ENCODE results near the gene OLR1.
"Not testable (repeated sequence)": the region's sequence is repeated elsewhere in the genome, so short reads cannot be mapped to it uniquely, and the experiment has no call there.

OLR1 gene

GRCh38 chr12:10171973-10172728 is at the start of gene OLR1:
OLR1 (minus strand) TSS chr12:10172132; CDS start chr12:10172077, 55 bp downstream.
- DNase-seq, result peak; percentile 48

GRCh38 chr12:10220398-10221077 is 48.6 kb upstream of the OLR1 start:
- DNase-seq, result peak; percentile 42

- DNase-seq, result no peak
Measured at GRCh38 chr12:10218021-10218420, 46.1 kb upstream of the OLR1 start.

GRCh38 chr12:10215946-10216345 is 44.0 kb upstream of the OLR1 start:
- DNase-seq, result not testable (repeated sequence)

- no peak for DNase-seq
Measured at GRCh38 chr12:10215436-10215835, 43.5 kb upstream of the OLR1 start.

GRCh38 chr12:10214895-10215267 is 42.9 kb upstream of the OLR1 start:
- no peak for DNase-seq

GRCh38 chr12:10214136-10214894 is 42.4 kb upstream of the OLR1 start:
- peak; percentile 65 for DNase-seq

GRCh38 chr12:10213168-10214135 is 41.5 kb upstream of the OLR1 start:
- DNase-seq, result peak; percentile 81

- peak; percentile 82 for DNase-seq
Measured at GRCh38 chr12:10212739-10213131, 40.8 kb upstream of the OLR1 start, which contains the start of gene GABARAPL1. GABARAPL1 (plus strand) TSS chr12:10212877; CDS start chr12:10213130, 253 bp downstream.

GRCh38 chr12:10211940-10212738 is 40.2 kb upstream of the OLR1 start:
- DNase-seq, result peak; percentile 98

GRCh38 chr12:10211101-10211939 is 39.4 kb upstream of the OLR1 start:
- peak; percentile 17 for DNase-seq

GRCh38 chr12:10210225-10210624 is 38.3 kb upstream of the OLR1 start:
- no peak for DNase-seq

- no peak for DNase-seq
Measured at GRCh38 chr12:10207136-10207535, 35.2 kb upstream of the OLR1 start.

- DNase-seq, result peak; percentile 79
Measured at GRCh38 chr12:10205220-10205807, 33.4 kb upstream of the OLR1 start.

GRCh38 chr12:10204495-10204894 is 32.6 kb upstream of the OLR1 start:
- DNase-seq, result not testable (repeated sequence)

- DNase-seq, result no peak
Measured at GRCh38 chr12:10197879-10198278, 25.9 kb upstream of the OLR1 start.

- DNase-seq, result no peak
Measured at GRCh38 chr12:10196210-10196609, 24.3 kb upstream of the OLR1 start.

GRCh38 chr12:10194160-10194670 is 22.3 kb upstream of the OLR1 start:
- DNase-seq, result peak; percentile 50

- peak; percentile 92 for DNase-seq
Measured at GRCh38 chr12:10191865-10192264, 19.9 kb upstream of the OLR1 start.

Data from EL (cell line).